Measurements from ENCODE around the gene SSPN. TPM values are rescaled to one million over a fixed set of nuclear protein-coding genes. Genes with fewer than 3 reads are reported as not detected.

Gene SSPN
- total RNA-seq, 1 experiment from 2014 or later, result 1.8 TPM

DNA sequence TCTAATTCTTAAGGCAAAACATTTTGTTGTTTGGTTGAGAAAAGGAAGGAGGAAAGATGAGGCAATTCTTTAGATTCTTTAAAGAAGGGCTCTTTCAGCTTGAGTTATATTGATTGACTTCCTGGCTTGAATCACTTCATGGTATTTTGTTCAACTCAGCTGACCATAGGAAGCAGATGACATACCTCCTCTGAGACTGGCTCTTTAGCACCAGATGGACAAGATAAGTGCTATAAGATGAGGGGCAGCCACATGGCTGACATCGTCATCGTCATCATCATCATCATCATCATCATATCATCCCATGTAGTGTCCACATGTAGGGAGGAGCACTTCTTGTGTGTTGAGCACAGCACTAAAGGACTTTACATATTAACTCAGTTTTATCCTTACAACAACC, 81.3 kb downstream of the SSPN start (continued):
- TF ChIP-seq, protein P1, sequence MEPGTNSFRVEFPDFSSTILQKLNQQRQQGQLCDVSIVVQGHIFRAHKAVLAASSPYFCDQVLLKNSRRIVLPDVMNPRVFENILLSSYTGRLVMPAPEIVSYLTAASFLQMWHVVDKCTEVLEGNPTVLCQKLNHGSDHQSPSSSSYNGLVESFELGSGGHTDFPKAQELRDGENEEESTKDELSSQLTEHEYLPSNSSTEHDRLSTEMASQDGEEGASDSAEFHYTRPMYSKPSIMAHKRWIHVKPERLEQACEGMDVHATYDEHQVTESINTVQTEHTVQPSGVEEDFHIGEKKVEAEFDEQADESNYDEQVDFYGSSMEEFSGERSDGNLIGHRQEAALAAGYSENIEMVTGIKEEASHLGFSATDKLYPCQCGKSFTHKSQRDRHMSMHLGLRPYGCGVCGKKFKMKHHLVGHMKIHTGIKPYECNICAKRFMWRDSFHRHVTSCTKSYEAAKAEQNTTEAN (CRISPR knock-in tag; IDR thresholded peaks at IDR 0.05), result no peak
- TF ChIP-seq, protein P2, sequence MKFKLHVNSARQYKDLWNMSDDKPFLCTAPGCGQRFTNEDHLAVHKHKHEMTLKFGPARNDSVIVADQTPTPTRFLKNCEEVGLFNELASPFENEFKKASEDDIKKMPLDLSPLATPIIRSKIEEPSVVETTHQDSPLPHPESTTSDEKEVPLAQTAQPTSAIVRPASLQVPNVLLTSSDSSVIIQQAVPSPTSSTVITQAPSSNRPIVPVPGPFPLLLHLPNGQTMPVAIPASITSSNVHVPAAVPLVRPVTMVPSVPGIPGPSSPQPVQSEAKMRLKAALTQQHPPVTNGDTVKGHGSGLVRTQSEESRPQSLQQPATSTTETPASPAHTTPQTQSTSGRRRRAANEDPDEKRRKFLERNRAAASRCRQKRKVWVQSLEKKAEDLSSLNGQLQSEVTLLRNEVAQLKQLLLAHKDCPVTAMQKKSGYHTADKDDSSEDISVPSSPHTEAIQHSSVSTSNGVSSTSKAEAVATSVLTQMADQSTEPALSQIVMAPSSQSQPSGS (CRISPR knock-in tag; IDR thresholded peaks at IDR 0.05; ENCODE audit: borderline replicate concordance, low read depth), result no peak
- no peak for TF ChIP-seq TP53 (CRISPR knock-in tag; IDR thresholded peaks at IDR 0.05)

DNA sequence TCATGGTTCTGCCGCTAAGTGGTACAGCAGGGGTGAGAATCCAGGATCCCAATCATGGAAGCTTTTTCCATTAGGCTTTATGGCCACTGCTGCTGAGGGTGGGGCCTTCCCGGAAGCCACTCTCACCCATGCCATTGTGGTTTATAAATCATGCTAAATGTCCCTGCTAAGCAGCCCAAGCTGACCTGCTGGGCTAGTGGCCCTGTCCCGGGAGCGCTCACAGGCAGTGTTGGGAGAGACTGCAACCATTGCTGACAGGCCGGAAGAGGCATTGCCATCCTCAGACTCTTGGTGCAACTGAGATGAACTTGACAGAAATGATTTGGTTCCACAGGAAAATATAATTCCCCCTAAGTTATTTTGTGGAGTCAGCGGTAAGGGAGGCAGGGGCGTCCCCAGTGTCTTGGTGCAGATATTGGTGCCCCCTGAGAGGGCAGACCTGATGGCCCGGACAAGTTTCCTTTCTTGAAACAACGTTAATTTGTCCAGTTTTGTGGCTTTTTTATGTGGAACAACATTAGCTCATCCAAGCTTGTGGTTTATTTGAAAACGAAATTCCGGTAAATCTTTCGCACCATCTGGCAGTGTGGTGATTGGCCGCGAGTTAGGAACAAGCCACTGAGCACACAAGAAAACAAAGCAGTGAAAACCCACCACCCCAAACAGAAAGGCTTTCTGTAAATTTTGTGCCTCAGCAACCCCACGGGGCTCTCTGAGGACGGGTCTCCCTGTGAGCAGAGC, 82.3 kb downstream of the SSPN start:
- Mint-ChIP-seq H3K27ac (no peak overlapping the region), H3K4me3 (no peak overlapping the region), H3K4me1 (peaks cover 21% of the 10 kb centered on the region), H3K36me3 (no peaks in the 10 kb centered on the region), H3K9me3 (no peaks in the 10 kb centered on the region), H3K27me3 (ENCODE audit: low read depth) (peaks cover 14% of the 10 kb centered on the region)
- ATAC-seq (no peak), DNase-seq (ENCODE audit: low spot score) (no peak)
- ChIA-PET CTCF (no interaction called here), POLR2A (interaction anchor here (0.5 kb wide), 1 partner anchor 27 kb away, joined by 6 read pairs; no protein-coding TSS in a partner anchor)
- no peak for TF ChIP-seq FOXJ3 (CRISPR knock-in tag; IDR thresholded peaks at IDR 0.05; ENCODE audit: borderline replicate concordance)
- TF ChIP-seq, protein P3, sequence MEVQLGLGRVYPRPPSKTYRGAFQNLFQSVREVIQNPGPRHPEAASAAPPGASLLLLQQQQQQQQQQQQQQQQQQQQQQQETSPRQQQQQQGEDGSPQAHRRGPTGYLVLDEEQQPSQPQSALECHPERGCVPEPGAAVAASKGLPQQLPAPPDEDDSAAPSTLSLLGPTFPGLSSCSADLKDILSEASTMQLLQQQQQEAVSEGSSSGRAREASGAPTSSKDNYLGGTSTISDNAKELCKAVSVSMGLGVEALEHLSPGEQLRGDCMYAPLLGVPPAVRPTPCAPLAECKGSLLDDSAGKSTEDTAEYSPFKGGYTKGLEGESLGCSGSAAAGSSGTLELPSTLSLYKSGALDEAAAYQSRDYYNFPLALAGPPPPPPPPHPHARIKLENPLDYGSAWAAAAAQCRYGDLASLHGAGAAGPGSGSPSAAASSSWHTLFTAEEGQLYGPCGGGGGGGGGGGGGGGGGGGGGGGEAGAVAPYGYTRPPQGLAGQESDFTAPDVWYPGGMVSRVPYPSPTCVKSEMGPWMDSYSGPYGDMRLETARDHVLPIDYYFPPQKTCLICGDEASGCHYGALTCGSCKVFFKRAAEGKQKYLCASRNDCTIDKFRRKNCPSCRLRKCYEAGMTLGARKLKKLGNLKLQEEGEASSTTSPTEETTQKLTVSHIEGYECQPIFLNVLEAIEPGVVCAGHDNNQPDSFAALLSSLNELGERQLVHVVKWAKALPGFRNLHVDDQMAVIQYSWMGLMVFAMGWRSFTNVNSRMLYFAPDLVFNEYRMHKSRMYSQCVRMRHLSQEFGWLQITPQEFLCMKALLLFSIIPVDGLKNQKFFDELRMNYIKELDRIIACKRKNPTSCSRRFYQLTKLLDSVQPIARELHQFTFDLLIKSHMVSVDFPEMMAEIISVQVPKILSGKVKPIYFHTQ (CRISPR knock-in tag; IDR thresholded peaks at IDR 0.05), result no peak
- TF ChIP-seq EMX1 (CRISPR knock-in tag; IDR thresholded peaks at IDR 0.05), result no peak
- TF ChIP-seq TP53 (CRISPR knock-in tag; IDR thresholded peaks at IDR 0.05), result no peak

DNA sequence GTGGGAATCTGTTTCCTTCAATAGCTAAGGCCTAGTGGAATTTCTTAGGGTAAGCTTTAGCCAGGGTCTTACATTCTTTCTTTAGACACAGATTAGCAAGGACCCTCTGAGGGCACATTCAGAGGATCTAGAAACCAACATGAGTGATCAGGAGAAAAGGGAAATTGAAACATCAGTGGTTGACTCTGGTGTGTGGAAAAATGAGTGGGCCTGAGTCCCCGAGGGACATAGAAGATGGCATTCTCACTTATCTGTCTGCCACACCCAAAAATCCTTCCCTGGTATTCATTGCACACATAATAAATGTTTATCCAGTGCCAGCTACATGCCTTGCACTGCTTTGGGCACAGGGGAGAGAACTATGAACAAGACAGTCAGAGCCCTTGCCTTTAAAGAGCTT, 82.9 kb downstream of the SSPN start:
- H3K36me3 Mint-ChIP-seq, result no peaks in the 10 kb centered on the region
- no peak overlapping the region for H3K4me3 Mint-ChIP-seq
- peaks cover 21% of the 10 kb centered on the region for H3K4me1 Mint-ChIP-seq
- no peak overlapping the region for H3K27ac Mint-ChIP-seq
- no peak for ATAC-seq
- H3K9me3 Mint-ChIP-seq, result no peaks in the 10 kb centered on the region
- H3K27me3 Mint-ChIP-seq (ENCODE audit: low read depth), result peaks cover 14% of the 10 kb centered on the region
- POLR2A ChIA-PET, result no interaction called here
- CTCF ChIA-PET, result no interaction called here
- DNase-seq (ENCODE audit: low spot score), result no peak
- TF ChIP-seq ZNF317 (CRISPR knock-in tag; IDR thresholded peaks at IDR 0.05; ENCODE audit: borderline replicate concordance, low read depth) (no peak), FOXJ3 (CRISPR knock-in tag; IDR thresholded peaks at IDR 0.05; ENCODE audit: borderline replicate concordance) (no peak), RELA (CRISPR knock-in tag; IDR thresholded peaks at IDR 0.05; ENCODE audit: borderline replicate concordance) (no peak), KAT7 (CRISPR knock-in tag; IDR thresholded peaks at IDR 0.05; ENCODE audit: borderline replicate concordance) (no peak), HMGA2 (CRISPR knock-in tag; IDR thresholded peaks at IDR 0.05) (no peak), NR2C2 (CRISPR knock-in tag; IDR thresholded peaks at IDR 0.05) (no peak), ZNF416 (CRISPR knock-in tag; IDR thresholded peaks at IDR 0.05) (no peak), CBFB (CRISPR knock-in tag; IDR thresholded peaks at IDR 0.05; ENCODE audit: low read depth) (no peak)
- TF ChIP-seq, protein P4, sequence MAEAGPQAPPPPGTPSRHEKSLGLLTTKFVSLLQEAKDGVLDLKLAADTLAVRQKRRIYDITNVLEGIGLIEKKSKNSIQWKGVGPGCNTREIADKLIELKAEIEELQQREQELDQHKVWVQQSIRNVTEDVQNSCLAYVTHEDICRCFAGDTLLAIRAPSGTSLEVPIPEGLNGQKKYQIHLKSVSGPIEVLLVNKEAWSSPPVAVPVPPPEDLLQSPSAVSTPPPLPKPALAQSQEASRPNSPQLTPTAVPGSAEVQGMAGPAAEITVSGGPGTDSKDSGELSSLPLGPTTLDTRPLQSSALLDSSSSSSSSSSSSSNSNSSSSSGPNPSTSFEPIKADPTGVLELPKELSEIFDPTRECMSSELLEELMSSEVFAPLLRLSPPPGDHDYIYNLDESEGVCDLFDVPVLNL (CRISPR knock-in tag; IDR thresholded peaks at IDR 0.05; ENCODE audit: borderline replicate concordance, low read depth), result no peak
- TF ChIP-seq, protein P5, sequence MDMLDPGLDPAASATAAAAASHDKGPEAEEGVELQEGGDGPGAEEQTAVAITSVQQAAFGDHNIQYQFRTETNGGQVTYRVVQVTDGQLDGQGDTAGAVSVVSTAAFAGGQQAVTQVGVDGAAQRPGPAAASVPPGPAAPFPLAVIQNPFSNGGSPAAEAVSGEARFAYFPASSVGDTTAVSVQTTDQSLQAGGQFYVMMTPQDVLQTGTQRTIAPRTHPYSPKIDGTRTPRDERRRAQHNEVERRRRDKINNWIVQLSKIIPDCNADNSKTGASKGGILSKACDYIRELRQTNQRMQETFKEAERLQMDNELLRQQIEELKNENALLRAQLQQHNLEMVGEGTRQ (CRISPR knock-in tag; IDR thresholded peaks at IDR 0.05), result no peak
- TF ChIP-seq, protein P6, sequence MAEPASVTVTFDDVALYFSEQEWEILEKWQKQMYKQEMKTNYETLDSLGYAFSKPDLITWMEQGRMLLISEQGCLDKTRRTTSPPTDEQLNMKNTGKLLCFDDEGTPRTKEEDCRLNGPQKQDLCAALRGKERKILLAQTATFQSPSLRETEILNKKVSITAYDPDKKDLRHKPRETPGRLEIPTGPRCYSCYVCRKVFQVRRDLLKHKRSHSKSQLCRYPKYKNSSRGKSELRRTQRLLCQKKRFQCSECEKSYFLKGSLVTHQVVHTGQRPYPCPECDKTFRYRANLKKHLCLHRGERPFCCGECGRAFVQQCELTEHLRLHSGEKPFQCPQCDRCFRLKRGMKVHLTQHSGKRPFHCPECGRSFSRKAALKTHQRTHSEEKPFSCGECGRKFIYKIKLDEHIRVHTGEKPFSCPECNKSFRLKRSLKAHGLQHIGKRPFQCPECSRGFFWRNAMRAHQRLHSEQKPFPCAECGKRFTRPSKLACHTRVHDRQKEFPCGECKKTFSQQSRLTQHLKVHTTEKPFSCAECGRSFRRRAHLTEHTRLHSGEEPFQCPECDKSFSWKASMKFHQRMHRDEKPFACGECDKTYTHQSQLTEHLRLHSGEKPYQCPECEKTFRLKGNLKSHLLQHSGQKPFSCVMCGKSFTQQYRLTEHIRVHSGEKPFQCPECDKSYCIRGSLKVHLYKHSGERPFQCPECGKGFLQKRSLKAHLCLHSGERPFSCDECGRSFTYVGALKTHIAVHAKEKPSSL (CRISPR knock-in tag; conservative IDR thresholded peaks at IDR 0.05), result no peak
- TF ChIP-seq, protein P7, sequence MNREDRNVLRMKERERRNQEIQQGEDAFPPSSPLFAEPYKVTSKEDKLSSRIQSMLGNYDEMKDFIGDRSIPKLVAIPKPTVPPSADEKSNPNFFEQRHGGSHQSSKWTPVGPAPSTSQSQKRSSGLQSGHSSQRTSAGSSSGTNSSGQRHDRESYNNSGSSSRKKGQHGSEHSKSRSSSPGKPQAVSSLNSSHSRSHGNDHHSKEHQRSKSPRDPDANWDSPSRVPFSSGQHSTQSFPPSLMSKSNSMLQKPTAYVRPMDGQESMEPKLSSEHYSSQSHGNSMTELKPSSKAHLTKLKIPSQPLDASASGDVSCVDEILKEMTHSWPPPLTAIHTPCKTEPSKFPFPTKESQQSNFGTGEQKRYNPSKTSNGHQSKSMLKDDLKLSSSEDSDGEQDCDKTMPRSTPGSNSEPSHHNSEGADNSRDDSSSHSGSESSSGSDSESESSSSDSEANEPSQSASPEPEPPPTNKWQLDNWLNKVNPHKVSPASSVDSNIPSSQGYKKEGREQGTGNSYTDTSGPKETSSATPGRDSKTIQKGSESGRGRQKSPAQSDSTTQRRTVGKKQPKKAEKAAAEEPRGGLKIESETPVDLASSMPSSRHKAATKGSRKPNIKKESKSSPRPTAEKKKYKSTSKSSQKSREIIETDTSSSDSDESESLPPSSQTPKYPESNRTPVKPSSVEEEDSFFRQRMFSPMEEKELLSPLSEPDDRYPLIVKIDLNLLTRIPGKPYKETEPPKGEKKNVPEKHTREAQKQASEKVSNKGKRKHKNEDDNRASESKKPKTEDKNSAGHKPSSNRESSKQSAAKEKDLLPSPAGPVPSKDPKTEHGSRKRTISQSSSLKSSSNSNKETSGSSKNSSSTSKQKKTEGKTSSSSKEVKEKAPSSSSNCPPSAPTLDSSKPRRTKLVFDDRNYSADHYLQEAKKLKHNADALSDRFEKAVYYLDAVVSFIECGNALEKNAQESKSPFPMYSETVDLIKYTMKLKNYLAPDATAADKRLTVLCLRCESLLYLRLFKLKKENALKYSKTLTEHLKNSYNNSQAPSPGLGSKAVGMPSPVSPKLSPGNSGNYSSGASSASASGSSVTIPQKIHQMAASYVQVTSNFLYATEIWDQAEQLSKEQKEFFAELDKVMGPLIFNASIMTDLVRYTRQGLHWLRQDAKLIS (CRISPR knock-in tag; IDR thresholded peaks at IDR 0.05; ENCODE audit: borderline replicate concordance), result no peak
